Transverse colon (tissue), 4 donors: ENCODE measurements around the gene AMN.

Experiments
- CTCF ChIP-seq, 5 experiments: fragments of 200-600 bp in 3 of 5; fragments of 450-650 bp in 2 of 5; sonication (generic) in 3 of 5; IDR thresholded peaks; 1 replicate in 2 of 5; 2 replicates in 3 of 5; pipeline ENCODE4 v1.5.1; 2016 to 2017; ENCODE audit warnings: antibody characterized with exemption in 5 of 5, inconsistent platforms in 3 of 5, mild to moderate bottlenecking in 2 of 5, moderate library complexity in 1 of 5
- EP300 ChIP-seq: sonication (generic); formaldehyde crosslinking; IDR thresholded peaks from one replicate; pipeline ENCODE4 v1.6.1; 2017; ENCODE audit warnings: antibody characterized with exemption, low read depth
- POLR2A ChIP-seq: fragments of 450-650 bp; IDR thresholded peaks from one replicate; pipeline ENCODE4 v1.6.1; 2016; ENCODE audit warnings: antibody characterized with exemption, mild to moderate bottlenecking, moderate library complexity
- POLR2AphosphoS5 ChIP-seq, 3 donors: sonication (generic); formaldehyde crosslinking; IDR thresholded peaks; one replicate each; pipeline ENCODE4 v1.6.1; 2016; ENCODE audit warnings: antibody characterized with exemption in 3 of 3

GRCh38 chr14:102943979-102944378 is 21.5 kb downstream of the AMN start:
- TF ChIP-seq EP300 (no peak), CTCF (IDR thresholded peaks at IDR 0.05) (no peak), POLR2AphosphoS5 (IDR thresholded peaks at IDR 0.05) (no peak), POLR2A (no peak)
